ENCODE measurements around the gene CFAP221. TPM values are rescaled to one million over a fixed set of nuclear protein-coding genes. Genes with fewer than 3 reads are reported as not detected.

CFAP221 gene
- total and polyA plus RNA-seq, 8 donors = 10.1 to 25.3 (median 15.2) TPM

DNA sequence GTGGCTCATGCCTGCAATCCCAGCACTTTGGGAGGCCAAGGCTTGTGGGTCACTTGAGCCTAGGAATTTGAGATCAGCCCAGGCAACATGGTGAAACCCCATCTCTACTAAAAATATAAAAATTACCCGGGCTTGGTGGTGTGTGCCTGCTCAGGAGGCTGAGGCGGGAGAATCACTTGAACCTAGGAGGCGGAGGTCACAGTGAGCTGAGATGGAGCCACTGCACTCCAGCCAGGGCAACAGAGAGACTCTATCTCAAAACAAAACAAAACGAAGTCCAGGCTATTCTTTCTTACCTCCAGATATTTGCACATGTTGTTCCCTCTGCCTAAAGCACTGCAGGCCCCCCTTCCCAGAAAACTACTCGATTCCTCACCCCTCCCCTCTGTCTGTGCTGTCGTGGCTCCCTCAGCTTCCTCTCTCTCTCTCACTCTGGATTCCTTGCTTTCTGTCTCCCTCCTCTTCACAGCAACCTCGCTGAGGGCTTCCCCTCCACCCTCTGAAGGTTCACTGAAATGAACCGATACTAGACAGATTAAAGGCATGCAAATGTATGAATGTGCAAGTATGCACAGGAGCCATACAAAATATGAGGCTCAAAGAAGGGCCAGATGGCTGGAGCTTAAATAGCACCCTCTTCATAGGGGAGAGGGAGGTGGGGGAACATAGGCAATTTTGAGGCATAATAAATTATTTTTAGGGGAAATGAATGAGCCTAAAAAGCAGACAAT is 153.2 kb downstream of the CFAP221 start:
- FAIRE-seq = no peak
- intact Hi-C loops (cut with DNase I) = no loop called here
- Histone ChIP-seq H3K9me3 (no peaks in the 10 kb centered on the region), H3K4me1 (peaks cover 12 to 17% (median 15%) of the 10 kb centered on the region in 3 donors), H3K27ac (no peak overlapping the region), H3K4me3 (no peak overlapping the region), H3K27me3 (no peaks in the 10 kb centered on the region), H3K36me3 (no peaks in the 10 kb centered on the region)
- WGBS, 2 donors = 75 to 77% methylated on average over 8 of the region's 8 CpGs
- TF ChIP-seq, protein P1, sequence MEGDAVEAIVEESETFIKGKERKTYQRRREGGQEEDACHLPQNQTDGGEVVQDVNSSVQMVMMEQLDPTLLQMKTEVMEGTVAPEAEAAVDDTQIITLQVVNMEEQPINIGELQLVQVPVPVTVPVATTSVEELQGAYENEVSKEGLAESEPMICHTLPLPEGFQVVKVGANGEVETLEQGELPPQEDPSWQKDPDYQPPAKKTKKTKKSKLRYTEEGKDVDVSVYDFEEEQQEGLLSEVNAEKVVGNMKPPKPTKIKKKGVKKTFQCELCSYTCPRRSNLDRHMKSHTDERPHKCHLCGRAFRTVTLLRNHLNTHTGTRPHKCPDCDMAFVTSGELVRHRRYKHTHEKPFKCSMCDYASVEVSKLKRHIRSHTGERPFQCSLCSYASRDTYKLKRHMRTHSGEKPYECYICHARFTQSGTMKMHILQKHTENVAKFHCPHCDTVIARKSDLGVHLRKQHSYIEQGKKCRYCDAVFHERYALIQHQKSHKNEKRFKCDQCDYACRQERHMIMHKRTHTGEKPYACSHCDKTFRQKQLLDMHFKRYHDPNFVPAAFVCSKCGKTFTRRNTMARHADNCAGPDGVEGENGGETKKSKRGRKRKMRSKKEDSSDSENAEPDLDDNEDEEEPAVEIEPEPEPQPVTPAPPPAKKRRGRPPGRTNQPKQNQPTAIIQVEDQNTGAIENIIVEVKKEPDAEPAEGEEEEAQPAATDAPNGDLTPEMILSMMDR (IDR thresholded peaks at IDR 0.05) = no peak
- no peak for ATAC-seq
- DNase-seq = no peak

DNA sequence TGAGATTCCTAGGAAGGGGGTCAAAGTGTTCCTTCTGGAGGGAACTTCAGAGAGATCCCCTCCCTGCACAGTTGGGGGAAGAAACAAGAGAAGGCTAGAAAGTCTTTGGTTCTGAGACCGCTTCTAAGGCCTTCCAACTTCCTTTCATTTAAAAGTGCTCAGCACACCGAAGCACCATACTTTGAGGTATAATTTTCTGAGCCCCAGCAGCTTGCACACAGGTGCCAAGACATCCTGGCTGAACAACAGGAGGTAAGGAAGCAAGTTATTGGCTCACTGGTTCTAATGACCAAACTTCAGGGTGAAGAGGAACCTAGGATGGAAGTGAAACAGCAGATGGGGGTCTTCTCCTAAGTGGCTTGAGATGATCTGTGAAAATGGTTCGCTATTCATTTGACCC is 154.0 kb downstream of the CFAP221 start:
- TF ChIP-seq, protein P1 (IDR thresholded peaks at IDR 0.05) = no peak
- Histone ChIP-seq H3K27me3 (no peaks in the 10 kb centered on the region), H3K9me3 (no peaks in the 10 kb centered on the region), H3K4me1 (peaks cover 12 to 17% (median 15%) of the 10 kb centered on the region in 3 donors), H3K36me3 (no peaks in the 10 kb centered on the region), H3K27ac (no peak overlapping the region), H3K4me3 (no peak overlapping the region)
- no peak for ATAC-seq
- intact Hi-C loops (cut with DNase I) = no loop called here
- DNase-seq = no peak
- no peak for FAIRE-seq
- WGBS, 2 donors = 76 to 97% methylated on average over 3 of the region's 3 CpGs

DNA sequence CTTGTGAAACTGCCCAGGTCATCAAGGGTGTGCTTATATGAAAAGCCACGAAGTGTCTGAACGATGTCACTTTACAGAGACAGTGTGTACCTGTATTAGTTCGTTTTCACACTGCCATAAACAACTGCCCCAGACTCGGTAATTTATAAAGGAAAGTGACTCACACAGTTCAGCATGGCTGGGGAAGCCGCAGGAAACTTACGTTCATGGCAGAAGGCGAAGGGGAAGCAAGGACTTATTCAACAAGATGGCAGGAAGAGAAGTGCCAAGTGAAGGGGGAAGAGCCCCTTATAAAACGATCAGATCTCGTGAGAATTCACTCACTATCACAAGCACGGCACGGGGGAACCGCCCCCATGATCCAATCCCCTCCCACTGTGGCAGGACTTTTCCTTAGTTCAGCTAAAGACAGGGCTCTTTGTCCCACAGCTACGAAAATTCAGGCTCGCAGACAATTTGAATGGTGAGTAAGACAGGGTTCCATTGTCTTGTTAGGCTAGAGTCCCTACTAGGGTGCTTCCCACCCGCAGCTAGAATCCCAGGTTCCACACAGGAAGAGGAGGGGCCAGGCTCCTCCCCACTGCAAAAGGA is 154.9 kb downstream of the CFAP221 start:
- WGBS, 2 donors = 68 to 71% methylated on average over 15 of the region's 15 CpGs
- no peaks in the 10 kb centered on the region for H3K36me3 ChIP-seq
- no peak for ATAC-seq
- H3K4me1 ChIP-seq = peaks cover 12 to 17% (median 15%) of the 10 kb centered on the region in 3 donors
- H3K27ac ChIP-seq = no peak overlapping the region
- FAIRE-seq = no peak
- DNase-seq = no peak
- no peaks in the 10 kb centered on the region for H3K27me3 ChIP-seq
- no peaks in the 10 kb centered on the region for H3K9me3 ChIP-seq
- intact Hi-C loops (cut with DNase I) = no loop called here
- no peak overlapping the region for H3K4me3 ChIP-seq
- TF ChIP-seq, protein P1 (IDR thresholded peaks at IDR 0.05) = no peak

DNA sequence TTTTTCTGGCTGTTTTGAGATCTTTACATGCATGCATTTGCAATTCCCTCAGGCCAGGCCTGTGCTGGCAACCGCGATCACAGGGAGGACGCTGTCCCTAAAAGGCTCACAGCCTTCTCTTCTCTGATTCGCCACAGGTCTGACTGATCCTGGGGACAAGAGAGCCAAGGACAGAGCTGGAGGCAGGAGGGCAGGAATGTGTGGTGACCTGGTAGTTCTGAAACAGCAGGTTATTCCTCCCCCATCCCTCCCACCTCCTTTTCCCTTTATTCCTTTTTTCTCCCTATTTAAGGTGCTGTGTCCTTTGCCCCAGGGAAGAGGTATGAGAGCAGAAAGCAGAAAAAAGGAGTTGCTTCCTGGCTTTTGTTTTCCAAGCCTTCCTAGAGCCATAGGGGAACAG is 156.6 kb downstream of the CFAP221 start:
- TF ChIP-seq, protein P1 (IDR thresholded peaks at IDR 0.05) = no peak
- H3K4me3 ChIP-seq = no peak overlapping the region
- H3K9me3 ChIP-seq = no peaks in the 10 kb centered on the region
- DNase-seq (no peak), ATAC-seq (no peak), FAIRE-seq (no peak)
- no peaks in the 10 kb centered on the region for H3K27me3 ChIP-seq
- WGBS, 2 donors = 89 to 92% methylated on average over 4 of the region's 4 CpGs
- no peaks in the 10 kb centered on the region for H3K36me3 ChIP-seq
- no peak overlapping the region for H3K27ac ChIP-seq
- H3K4me1 ChIP-seq = peaks cover 0 to under 1% (median 0%) of the 10 kb centered on the region in 3 donors
- intact Hi-C loops (cut with DNase I) = loop anchor here in 2 of 3 donors (5.0 to 10.0 kb wide), 3 partner anchors 124 to 474 kb away; no protein-coding TSS in a partner anchor

DNA sequence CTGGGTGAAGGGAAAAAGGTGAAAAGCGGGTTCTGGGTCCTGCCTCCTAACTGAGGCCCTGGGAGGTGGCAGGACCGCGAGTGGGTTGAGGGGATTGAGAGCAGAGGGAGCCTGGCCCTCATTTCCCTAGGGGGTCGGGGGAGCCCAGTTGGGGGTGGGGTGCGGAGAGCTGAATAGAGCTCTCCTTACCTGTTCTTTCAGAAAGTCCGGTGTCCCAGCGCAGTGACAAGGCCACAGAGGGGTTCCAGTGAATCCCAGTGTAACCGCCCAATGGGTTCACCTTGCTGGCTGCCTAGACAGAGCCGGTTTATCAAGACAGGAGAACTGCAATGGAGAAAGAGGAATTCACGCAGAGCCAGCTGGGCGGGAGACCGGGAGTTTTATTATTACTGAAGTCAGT is 157.1 kb downstream of the CFAP221 start:
- H3K36me3 ChIP-seq = no peaks in the 10 kb centered on the region
- no peak overlapping the region for H3K4me3 ChIP-seq
- no peaks in the 10 kb centered on the region for H3K27me3 ChIP-seq
- no peaks in the 10 kb centered on the region for H3K4me1 ChIP-seq
- DNase-seq (no peak), ATAC-seq (no peak), FAIRE-seq (no peak)
- no peaks in the 10 kb centered on the region for H3K9me3 ChIP-seq
- TF ChIP-seq, protein P1 (IDR thresholded peaks at IDR 0.05) = no peak
- WGBS, 2 donors = 64 to 77% methylated on average over 12 of the region's 12 CpGs
- intact Hi-C loops (cut with DNase I) = loop anchor here in 2 of 3 donors (5.0 to 10.0 kb wide), 3 partner anchors 123 to 473 kb away; no protein-coding TSS in a partner anchor
- no peak overlapping the region for H3K27ac ChIP-seq
